ENCODE results near the gene LSP1.
"Not testable (repeated sequence)": the region's sequence is repeated elsewhere in the genome, so short reads cannot be mapped to it uniquely, and the experiment has no call there.

LSP1 gene

DNA sequence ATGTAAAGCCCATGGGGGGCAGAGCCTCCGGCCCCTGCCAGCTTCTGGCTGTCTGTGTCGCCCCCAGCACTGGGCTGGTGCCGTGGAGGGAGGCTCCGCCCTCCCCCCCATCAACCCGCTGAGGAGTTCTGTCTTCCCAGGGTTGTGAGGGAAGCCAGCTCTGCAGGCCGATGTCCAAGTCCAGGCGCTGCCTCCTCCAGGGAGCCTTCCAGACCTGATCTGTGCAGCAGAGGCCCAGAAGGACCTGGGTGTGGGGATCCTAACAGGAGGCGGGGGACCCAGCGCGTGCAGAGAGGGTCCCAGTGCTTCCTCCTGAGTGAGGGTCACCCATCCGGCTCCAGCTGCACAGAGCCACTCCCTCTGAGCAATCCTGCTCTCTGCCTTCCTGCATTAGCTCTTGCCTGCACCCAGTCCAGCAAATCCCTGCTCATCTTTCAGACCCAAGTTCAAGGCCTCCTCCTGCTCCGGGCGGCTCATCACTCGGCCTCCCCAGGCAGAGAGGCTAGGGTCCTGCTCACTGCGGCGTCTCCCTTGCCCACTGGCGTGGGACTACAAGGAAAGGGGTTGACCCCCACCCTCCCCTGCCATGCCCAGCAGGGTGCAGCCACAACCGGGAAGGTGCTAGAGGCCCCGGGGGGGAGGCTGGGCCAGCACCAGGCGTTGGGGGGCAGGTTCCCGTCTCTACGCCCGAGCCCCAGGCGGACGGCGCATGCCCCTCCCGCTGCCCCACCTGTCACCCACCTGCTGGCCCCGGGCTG lies 22.4 kb downstream of the LSP1 start:
- DNase-seq (ENCODE audit: low read depth in 4 of 4, low spot score in 1 of 4): no peak

DNA sequence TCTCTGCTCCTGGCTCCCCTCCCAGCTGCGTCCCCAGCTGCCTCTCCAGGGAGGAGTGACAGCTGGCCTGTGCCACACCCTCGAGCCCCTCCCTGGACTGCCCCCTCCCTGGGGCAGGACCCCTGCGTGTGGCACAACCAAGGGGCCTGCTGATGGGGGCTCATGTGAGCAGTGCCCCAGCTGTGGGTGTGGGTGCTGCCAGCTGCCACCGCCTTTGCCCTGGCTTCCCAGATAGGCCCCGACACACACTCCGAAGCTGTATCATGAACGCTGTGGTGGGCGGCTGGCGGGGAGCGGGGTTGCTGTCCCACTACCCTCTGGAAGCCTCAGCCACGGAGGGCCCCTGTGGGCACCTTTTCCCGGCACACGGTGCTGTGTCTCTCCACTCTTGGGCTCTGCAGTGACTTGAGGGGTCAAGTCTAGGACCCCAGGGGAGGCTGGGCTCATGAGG lies 23.0 kb downstream of the LSP1 start:
- DNase-seq (ENCODE audit: low read depth in 4 of 4, low spot score in 1 of 4): not testable (repeated sequence)

DNA sequence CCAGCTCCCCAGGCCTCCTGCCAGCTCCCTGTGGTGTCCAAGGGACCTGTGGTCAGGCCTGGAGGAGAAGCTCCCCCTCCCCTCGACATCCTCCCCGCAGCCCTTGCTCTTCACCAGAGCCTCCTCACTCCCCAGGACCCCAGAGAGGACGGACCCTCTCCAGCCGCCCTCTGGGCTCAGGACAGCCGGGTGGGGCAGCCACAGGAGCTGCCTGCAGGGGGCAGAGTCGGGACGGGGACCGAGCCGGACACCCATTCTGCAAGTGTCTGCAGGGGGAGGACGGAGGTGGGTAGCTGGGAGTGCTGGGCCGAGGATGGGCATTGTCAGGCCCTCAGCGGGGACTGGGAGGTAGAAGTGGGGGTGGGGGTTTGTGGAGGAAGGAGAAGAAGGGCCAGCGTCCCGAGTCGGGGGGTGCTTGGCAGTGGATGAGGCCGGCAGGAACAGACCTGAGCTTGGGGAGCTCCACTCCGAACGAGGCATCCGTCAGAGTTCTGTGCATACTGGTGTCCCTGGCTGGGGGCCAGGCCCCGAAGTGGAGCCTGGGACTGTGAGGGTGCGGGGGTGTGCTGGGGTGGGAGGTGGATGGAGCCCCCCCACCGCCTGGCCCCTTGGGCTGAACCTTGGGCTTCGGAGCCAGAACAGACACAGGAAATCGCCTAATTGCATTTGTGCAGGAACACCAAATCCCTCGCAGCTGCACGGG lies 23.6 kb downstream of the LSP1 start:
- no peak for DNase-seq (ENCODE audit: low read depth in 4 of 4, low spot score in 1 of 4)

DNA sequence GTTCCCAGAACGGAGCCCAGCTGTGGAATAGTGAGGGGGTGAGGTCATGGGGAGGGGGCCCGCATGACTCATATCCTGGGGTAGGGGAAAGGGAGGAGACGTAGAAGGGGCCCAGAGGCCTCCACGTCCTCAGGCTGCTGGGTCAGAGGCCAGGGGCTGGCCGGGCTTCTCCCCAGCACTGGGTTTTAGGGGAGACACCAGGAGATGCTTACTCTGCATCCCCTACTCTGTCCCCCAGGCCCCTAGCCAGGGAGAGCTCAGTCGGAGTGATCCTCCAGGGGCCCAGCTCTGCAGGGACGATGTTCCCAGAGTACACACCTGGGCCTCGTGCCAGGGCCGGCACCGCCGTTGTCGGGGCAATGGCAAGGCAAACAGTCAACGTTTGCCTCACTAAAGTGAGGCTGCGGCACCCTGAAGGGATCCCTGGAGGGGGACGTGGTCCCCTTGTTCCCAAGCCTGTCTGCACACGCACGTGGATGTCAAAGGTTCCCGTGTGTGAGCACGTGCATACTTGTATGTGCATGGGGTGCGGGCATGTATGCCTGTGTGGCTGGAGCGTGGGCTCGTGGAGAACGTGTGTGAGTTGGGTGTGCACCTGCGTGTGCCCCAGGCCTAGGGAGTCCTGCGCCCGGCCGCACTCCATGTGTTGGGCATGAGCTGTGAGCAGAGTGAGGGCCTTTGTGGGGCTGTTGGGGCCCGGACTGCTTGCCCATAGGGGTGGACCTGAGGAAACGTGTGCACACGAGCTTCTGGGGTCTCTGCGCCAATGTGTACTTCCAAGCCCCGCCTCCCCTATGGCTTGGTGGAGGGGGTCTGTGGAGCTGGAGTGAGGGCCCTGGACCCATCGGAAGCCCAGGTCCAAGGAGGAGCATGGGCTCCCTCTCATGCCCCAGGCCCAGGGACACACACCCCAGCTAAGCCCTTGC lies 24.6 kb downstream of the LSP1 start:
- no peak for DNase-seq (ENCODE audit: low read depth in 4 of 4, low spot score in 1 of 4)

DNA sequence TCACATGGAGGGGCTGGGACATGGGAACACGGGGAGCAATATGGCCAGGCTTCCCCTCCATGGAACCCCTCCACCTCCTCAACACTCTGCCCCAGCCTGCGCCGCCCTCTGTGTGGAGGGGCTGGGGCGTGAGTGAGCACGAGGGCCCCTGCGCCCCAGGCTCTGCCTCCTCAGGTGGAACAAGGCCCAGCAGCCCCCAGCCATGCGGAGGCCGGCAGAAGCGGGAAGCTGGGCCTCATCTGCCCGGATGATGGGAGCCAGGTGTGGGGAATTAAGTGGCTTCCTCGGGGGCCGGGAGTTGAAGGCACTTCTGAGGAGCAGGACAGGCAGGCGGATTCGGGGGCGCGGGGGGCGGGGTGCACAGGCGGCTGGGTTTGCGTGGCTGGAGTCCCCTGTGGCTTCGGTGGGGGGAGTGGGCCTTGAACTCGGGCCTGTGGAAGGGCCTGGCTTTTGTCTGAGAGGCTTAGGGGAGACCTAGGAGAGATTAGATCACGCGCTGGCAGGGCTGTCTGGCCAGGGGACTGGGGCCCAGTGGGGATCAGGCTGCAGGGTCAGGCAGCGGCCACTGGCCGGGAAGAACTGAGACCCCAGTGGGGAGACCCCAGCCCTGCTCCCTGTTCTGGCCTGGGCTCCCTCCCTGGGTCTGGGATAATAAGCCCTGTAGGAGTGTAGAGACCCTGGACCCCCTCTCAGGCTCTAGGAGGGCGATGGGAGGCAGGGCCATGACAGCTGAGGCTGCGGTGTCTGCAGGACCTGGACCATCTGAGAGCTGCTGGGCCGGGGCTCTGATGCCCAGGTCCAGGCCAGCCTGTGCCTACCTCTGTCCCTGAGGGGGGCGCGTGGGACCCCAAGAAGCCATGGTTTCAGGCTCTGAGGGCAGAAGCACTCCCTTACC lies 25.5 kb downstream of the LSP1 start:
- DNase-seq (ENCODE audit: low read depth in 4 of 4, low spot score in 1 of 4): no peak

DNA sequence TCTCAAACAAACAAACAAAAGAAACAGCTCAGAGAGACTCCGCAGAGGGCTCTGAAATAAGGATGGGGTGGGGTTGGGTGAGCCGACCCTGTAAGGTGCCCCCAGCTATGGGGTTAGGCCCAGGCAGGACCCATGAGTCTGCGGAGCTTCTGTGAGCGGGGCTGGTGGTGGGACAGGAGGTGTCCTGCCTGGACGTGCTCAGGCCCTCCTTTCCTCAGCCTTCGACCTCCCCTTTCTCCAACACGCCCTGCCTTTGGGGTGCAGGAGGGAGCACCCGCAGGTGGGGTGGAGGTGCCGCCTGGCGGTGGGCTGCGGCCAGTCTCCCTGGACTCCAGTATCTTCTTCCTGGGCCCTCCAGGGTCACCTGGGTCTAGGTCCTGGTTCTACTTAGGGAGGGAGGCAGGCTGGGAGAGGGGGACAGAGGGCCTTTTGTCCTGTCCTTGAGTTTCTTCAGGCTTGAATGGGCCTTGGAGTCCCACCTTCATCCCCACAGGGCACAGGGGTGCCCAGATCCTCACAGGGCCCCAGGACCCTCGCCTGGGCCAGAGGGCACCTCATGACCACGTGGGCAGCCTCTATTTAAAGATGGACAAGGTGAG lies 26.6 kb downstream of the LSP1 start:
- DNase-seq (ENCODE audit: low read depth in 4 of 4, low spot score in 1 of 4): no peak

DNA sequence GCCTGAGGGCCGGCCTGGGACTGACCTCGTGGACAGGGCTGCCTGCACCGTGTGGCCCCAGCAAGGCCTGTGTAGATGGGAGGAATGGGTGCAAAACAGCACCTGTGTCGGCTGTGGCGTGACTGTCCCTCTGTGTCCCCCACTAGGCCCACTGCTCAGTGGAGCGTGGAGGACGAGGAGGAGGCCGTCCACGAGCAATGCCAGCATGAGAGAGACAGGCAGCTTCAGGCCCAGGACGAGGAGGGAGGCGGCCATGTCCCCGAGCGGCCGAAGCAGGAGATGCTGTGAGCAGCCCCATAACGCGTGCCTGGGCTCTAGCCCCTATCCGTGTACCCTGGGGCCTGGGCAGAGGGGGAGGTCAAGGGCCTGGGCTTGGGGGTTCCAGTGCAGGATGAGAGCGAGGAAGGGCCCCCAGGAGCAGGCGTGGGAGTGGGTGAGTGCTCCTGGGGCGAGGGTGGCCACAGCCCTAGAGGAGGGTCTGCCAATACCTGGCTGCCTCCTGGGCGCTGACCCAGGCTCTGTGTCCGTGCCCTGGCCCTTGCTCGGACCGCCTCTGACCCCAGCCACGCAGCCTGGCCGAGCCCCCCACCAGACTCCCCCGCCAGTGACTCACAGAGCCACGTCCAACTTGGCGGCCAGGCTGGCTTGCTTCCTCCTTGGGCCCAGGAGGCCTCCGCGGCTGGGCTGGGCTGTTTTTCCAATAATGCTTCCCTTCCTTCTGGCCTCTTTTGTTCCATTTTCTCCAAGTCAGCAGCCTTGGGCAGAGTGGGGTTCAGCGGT lies 27.2 kb downstream of the LSP1 start:
- DNase-seq (ENCODE audit: low read depth in 4 of 4, low spot score in 1 of 4): no peak

DNA sequence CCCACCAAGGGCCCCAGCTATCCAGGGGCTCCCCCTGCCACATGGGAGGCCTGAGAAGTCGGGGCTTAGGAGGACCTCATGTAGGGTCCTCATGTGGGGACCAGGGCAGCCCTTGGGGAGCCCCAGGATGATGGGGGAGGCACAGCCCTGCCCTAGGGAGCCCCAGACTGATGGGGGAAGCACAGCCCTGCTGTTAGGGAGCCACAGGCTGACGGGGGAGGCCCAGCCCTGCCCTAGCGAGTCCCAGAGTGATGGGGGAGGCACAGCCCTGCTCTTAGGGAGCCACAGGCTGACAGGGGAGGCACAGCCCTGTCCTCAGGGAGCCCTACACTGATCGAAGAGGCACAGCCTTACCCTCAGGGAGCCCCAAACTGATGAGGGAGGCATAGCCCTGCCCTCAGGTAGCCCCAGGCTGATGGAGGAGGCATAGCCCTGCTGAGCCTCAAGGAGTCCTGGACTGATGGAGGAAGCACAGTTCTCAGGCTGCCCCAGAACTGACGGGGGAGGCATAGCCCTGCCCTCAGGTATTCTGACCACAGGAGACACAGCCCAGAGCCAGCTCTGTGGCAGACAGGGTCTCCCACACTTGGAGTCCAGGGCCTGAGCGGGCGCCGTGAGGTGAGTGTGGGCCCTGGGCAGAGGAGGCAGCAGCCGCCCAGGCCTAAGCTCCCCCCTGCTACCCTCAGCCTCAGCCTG lies 28.0 kb downstream of the LSP1 start:
- DNase-seq (ENCODE audit: low read depth in 4 of 4, low spot score in 1 of 4): no peak

DNA sequence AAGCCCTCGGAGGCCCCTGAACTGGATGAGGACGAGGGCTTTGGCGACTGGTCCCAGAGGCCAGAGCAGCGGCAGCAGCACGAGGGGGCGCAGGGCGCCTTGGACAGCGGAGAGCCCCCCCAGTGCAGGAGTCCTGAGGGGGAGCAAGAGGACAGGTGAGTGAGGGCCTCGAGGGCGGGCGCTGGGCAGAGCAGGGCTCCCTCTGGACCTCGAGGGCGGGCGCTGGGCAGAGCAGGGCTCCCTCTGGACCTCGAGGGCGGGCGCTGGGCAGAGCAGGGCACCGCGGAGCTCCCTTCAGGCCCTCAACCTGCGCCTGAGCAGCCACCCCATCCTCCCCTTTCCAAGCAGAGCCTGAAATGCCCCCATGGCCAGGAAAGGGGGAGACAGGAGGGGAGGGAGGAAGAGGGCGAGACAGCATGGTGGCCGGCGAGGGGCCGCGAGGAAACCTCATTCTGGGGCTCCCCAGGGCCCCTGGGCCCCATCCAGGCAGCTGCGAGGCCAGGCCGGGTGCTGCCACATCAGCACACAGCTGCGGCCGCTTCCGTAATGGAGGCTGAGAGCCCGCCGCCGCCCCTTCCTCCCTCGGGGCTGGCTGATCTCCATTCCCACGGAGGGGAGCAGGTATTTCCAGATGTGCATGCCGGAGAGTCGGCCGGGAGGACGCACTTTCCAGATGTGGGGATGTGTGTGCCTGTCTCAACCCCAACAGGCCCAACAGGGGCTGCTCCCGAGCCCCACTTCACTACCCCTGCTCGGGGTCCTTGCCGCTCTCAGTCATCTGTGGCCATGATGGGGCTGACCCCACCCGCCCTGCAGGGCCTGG lies 28.8 kb downstream of the LSP1 start:
- no peak for DNase-seq (ENCODE audit: low read depth in 4 of 4, low spot score in 1 of 4)

DNA sequence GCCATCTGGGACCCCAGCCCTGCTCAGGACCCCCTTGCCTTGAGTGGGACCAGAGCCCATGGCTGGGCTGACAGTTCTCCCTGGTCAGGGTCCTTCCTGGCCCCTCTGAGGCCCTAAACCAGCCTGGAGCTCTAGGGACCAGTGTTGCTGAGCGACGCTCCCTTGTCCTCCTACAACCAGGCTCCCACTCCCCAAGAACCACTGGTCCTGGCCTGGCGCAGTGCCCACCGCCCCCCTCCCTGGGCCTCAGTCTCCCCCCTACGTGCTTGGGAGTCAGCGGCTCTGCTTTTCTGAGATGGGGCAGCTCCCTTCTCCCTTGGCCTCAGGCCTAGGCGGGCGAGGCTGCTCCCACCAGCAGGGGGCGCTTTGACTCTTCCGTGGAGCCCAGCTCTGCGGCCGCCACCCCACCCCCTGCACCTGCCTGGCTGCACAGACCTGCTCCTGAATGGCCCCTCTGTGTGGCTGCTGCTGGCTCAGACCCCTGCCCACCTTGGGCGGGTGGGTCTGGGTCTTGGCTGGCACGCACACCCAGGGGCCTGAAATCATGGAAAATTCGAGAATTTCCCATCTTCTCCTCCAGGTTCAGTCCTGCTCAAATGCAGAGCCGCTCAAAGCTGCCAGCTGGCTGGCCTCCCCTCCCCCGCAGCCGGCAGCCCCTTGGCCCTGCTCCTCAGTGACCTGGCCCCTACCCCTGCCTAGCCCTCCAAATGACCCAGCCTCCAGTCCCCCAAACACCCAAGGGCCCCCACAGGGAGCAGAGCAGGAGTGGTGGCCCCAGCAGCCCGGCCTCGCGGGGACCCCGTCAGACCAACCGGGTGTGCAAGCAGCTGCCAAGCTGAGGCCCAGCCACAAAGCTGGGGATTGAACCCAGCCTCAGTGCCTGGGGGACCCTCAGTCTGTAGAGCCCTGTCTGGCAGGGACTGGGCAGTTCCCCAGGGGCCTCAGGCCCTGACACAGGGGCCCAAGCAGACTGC lies 29.7 kb downstream of the LSP1 start:
- DNase-seq (ENCODE audit: low read depth in 4 of 4, low spot score in 1 of 4): peak; percentile 73 to 80 (median 76)

DNA sequence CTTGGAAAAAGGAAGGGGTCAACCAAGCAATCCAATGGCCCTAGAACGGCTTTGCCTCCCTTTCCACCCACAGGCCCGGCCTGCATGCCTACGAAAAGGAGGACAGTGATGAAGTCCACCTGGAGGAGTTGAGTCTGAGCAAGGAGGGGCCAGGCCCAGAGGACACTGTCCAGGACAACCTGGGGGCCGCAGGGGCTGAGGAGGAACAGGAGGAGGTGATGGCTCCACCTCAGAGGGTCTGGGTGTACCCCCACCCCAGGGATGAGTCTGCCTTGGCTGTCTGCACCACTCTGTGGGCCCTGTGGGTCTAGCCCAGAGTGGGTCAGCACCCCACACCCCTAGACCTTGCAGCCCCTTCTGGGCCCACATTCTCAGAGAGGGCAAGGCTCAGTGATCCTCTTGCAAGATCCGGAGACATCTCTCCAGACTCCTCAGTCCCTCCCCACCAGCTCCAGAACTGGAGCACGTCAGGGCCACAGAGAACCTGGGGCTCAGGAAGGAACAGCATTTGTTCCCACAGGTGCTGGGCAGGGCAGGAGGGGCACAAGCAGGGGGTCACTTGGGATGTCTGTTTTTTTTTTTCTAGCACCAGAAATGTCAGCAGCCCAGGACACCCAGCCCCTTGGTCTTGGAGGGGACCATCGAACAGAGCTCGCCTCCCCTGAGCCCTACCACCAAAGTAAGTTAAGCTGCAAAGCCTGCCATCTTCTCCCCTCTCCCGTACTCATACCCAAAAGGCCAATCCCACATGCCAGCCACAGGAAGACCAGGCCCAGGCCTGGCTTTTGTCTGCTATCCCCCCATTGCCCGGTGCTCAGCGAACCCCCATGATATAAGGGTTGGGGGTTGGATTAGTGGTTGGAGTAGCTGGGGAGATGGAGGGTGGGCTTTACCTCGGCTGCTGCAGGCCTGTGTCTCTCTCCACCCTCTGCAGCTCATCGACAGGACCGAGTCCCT lies 30.7 kb downstream of the LSP1 start:
- no peak for DNase-seq (ENCODE audit: low read depth in 4 of 4, low spot score in 1 of 4)

DNA sequence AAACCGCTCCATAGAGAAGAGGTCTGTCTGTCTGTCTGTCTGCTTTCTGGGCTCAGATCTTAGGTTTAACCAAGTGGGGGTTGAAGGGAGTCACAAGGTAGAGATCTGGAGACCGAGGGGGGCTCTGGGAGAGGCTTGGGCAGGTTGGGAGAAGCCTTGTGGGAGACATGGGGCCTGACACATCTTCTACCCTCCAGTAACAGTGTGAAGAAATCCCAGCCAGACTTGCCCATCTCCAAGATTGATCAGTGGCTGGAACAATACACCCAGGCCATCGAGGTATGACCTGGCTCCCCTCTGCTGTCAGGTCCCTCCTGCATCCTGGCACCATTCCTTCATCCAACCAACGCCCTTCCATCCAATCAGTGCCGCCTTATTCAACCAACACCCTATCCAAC lies 31.4 kb downstream of the LSP1 start:
- DNase-seq (ENCODE audit: low read depth in 4 of 4, low spot score in 1 of 4): no peak

DNA sequence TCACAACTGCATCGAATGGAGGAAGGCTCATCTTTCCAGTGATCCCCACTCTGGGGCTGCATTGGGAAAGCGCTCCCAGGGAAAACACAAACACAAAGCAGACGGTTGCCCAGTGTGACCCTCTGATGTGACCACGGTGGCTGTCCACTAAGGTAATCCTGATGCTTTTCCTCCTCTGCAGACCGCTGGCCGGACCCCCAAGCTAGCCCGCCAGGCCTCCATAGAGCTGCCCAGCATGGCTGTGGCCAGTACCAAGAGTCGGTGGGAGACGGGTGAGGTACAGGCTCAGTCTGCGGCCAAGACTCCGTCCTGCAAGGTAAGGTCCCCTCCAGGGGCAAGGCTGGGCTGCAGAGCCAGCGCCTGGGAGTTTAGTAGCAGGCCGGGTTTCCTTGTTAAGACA lies 33.7 kb downstream of the LSP1 start:
- DNase-seq (ENCODE audit: low read depth in 4 of 4, low spot score in 1 of 4): not testable (repeated sequence)

DNA sequence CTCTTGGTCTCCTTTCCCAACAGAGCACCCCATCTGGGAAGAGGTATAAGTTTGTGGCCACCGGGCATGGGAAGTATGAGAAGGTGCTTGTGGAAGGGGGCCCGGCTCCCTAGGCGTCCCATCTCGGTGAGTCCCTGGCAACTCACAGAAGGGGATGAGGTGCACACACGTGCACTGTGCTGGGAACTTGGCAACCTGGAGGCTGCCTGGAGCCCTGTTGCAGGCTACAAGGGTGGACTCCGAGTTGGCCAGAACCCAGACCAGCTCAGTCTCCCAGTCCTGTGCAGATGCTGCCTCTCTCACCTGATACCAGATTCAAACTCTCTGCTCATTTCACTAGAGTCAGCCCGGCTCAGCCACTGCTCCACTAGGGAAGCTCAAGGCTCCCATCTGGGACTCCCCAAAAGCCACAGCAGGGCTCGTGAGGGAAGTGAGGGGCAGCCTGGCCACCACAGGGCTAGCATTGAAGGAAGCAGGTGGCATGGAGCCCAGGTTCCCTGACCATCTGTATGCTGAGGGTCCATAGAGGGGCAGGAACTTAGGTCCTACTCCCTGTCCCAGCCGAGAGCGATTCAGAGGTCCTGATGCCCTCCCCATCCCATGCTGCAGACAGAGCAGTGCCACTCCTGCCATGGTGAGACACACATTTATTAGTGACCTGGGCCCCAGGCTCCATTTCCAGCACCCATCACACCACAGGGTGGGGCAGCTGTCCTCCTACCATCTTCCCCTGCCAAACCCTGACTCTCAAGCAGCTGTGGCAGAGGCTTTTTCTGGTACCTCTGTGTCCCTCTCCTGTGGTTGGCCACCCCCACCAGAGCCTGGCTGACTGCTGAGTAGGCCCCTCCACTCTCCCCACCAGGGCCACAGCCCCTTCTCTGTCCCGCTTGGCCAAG lies 34.8 kb downstream of the LSP1 start:
- no peak for DNase-seq (ENCODE audit: low read depth in 4 of 4, low spot score in 1 of 4)

DNA sequence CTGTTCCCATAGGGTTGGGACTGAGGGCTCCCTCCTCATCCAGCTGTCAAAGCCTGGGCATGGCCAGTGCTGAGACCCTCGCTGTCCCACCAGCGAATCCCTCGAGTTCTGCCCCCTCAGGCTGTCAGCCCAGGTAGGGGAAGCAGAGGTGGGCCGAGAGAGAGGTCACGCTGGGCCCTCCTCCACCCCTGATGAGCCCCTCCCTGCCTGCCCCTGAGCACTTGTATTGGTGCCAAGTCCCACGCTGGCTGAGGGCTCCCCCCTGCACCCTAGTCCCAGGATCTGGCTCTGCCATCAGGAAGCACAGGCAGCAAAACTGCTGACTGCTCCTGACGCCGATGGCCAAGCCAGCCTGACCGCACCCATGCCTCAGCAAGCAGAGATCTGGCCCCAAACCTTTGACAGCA lies 35.5 kb downstream of the LSP1 start:
- DNase-seq (ENCODE audit: low read depth in 4 of 4, low spot score in 1 of 4): no peak

Data from stimulated activated CD4-positive, alpha-beta T cell treated with anti-CD3 and anti-CD28 coated beads, Interleukin-1b, Interleukin-23, amount 100 ng/mL, for 24 hours (primary cell).